Fibroblast of lung (primary cell): ENCODE measurements around the gene ANKMY1. TPM values are rescaled to one million over a fixed set of nuclear protein-coding genes. Genes with fewer than 3 reads are reported as not detected.

Source experiments
- DNase-seq, 2 donors: peaks; one replicate each; pipeline versions ENCODE4 v3.0.0 to v3.0.0-alpha.2; 2010; ENCODE audit warnings: low read depth in 2 of 2
- H2AFZ ChIP-seq: 2 replicates; pipeline ENCODE4 v1.5.1; 2012; ENCODE audit warnings: low read length, control low read depth, inconsistent platforms
- H3K27ac ChIP-seq: 2 replicates; pipeline ENCODE4 v1.5.1; 2011; ENCODE audit warnings: low read length, control low read depth; ENCODE audit not compliant: insufficient read depth
- H3K27me3 ChIP-seq: 2 replicates; pipeline ENCODE4 v1.5.1; 2011; ENCODE audit warnings: mild to moderate bottlenecking, low read length; ENCODE audit not compliant: control insufficient read depth, insufficient read depth
- H3K36me3 ChIP-seq: 2 replicates; pipeline ENCODE4 v1.5.1; 2011; ENCODE audit warnings: low read length; ENCODE audit not compliant: control insufficient read depth, insufficient read depth
- H3K4me1 ChIP-seq: 2 replicates; pipeline ENCODE4 v1.5.1; 2011; ENCODE audit warnings: low read length; ENCODE audit not compliant: control insufficient read depth, insufficient read depth; ENCODE audit errors: extremely low read depth
- H3K4me2 ChIP-seq: 2 replicates; pipeline ENCODE4 v1.5.1; 2011; ENCODE audit warnings: low read length, control low read depth; ENCODE audit not compliant: insufficient read depth; ENCODE audit errors: extremely low read depth
- H3K4me3 ChIP-seq, 4 experiments: fragments of 200-600 bp in 1 of 4; sonication (generic) in 1 of 4; replicated peaks in 1 of 4; 2 replicates each; pipeline ENCODE4 v1.5.1; 2011 to 2016; ENCODE audit warnings: low read length in 4 of 4, low read depth in 3 of 4, mild to moderate bottlenecking in 3 of 4, control low read depth in 2 of 4, inconsistent platforms in 1 of 4, mixed read lengths in 1 of 4; ENCODE audit not compliant: insufficient read depth in 1 of 4; ENCODE audit errors: control extremely low read depth in 1 of 4
- H3K79me2 ChIP-seq: 2 replicates; pipeline ENCODE4 v1.5.1; 2012; ENCODE audit warnings: mild to moderate bottlenecking, low read length, inconsistent platforms; ENCODE audit not compliant: control insufficient read depth, insufficient read depth
- H3K9ac ChIP-seq: 2 replicates; pipeline ENCODE4 v1.5.1; 2011; ENCODE audit warnings: mild to moderate bottlenecking, low read length, control low read depth; ENCODE audit not compliant: insufficient read depth
- H3K9me3 ChIP-seq: 2 replicates; pipeline ENCODE4 v1.5.1; 2012; ENCODE audit warnings: low read depth, low read length; ENCODE audit not compliant: control insufficient read depth, insufficient read depth
- H4K20me1 ChIP-seq: 2 replicates; pipeline ENCODE4 v1.5.1; 2011; ENCODE audit warnings: low read length; ENCODE audit not compliant: control insufficient read depth, insufficient read depth; ENCODE audit errors: extremely low read depth
- CTCF ChIP-seq, 2 donors: IDR thresholded peaks in 1 of 2; conservative IDR thresholded peaks in 1 of 2; 1 replicate in 1 of 2; 2 replicates in 1 of 2; pipeline ENCODE4 v1.5.1; 2011 to 2012; ENCODE audit warnings: low read length in 2 of 2, control low read depth in 1 of 2, inconsistent platforms in 1 of 2, low read depth in 1 of 2, mild to moderate bottlenecking in 1 of 2
- EZH2 ChIP-seq: IDR thresholded peaks from 2 replicates; pipeline ENCODE4 v1.5.1; 2012; ENCODE audit warnings: low read length, control low read depth, mild to moderate bottlenecking; ENCODE audit errors: missing control alignments
- polyA plus RNA-seq, 2 donors: library from polyadenylated mRNA; depleted of rRNA in 1 of 2; stranded (reverse) in 1 of 2; unstranded in 1 of 2; fragments of >200 nt; gene quantifications; 2 replicates each; pipeline ENCODE4 v1.2.1, GENCODE V29; 2011 to 2012; ENCODE audit warnings: missing spikeins in 1 of 2
- total RNA-seq: library from RNA; depleted of rRNA; stranded (reverse); fragments of >200 nt; gene quantifications from 2 replicates; pipeline ENCODE4 v1.2.1, GENCODE V29; 2014

Gene ANKMY1
- total and polyA plus RNA-seq, 2 donors (not counting 1 experiment from before 2014, with no cell fraction given), result 2.8 to 7.4 TPM

DNA sequence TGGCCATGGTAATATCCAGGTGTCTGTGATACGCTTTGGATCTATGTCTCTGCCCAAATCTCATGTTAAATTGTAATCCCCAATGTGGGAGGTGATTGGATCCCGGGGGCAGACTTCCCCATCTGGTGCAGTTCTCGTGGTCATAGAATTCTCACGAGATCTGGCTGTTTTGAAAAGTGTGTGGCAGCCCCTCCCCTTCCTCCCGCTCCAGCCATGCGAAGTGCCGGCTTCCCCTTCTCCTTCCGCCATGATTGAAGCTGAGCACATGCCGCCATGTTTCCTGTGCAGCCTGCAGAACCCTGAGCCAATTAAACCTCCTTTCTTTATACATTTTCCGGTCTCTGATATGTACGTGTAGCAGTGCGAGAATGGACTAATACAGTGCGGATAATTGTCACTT, 79.9 kb downstream of the ANKMY1 start:
- Histone ChIP-seq H3K27me3 (no peaks in the 10 kb centered on the region), H4K20me1 (no peaks in the 10 kb centered on the region), H3K9me3 (no peaks in the 10 kb centered on the region), H3K4me1 (no peaks in the 10 kb centered on the region), H3K36me3 (no peaks in the 10 kb centered on the region), H3K79me2 (no peaks in the 10 kb centered on the region), H2AFZ (no peak overlapping the region), H3K4me2 (no peak overlapping the region), H3K27ac (no peak overlapping the region), H3K9ac (no peak overlapping the region), H3K4me3 (no peak overlapping the region)
- no peak for TF ChIP-seq CTCF (conservative IDR thresholded peaks at IDR 0.05 in 1 of 2, IDR thresholded peaks at IDR 0.05 in 1 of 2; ENCODE audit: low read depth in 1 of 2, low read length in 2 of 2)
- TF ChIP-seq EZH2, result no peak
- DNase-seq, result no peak

DNA sequence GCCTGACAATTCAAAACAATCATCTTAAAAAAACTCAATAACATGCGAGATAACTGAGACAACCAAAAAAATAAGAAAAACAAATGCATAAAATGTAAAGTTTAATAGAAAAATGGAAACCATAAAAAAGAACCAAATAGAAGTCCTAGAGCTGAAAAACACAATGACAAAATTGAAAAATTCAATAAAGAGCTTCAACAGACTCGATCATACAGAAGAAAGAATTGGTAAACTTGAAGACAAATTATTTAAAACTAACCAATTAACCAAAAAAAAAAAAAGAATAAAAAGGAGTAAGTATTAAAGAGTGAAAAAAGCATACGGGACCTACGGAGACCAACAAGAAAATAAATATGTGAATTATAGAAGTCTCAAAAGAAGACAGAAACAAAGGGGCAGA, 84.6 kb downstream of the ANKMY1 start:
- Histone ChIP-seq H2AFZ (no peak overlapping the region), H3K4me2 (no peak overlapping the region), H3K4me1 (no peaks in the 10 kb centered on the region), H3K27ac (no peak overlapping the region), H3K36me3 (no peaks in the 10 kb centered on the region), H3K9ac (no peak overlapping the region), H4K20me1 (no peaks in the 10 kb centered on the region), H3K79me2 (no peaks in the 10 kb centered on the region), H3K4me3 (no peak overlapping the region), H3K9me3 (no peaks in the 10 kb centered on the region), H3K27me3 (no peaks in the 10 kb centered on the region)
- DNase-seq, result no peak
- TF ChIP-seq CTCF (conservative IDR thresholded peaks at IDR 0.05 in 1 of 2, IDR thresholded peaks at IDR 0.05 in 1 of 2; ENCODE audit: low read depth in 1 of 2, low read length in 2 of 2), result no peak
- TF ChIP-seq EZH2, result no peak

DNA sequence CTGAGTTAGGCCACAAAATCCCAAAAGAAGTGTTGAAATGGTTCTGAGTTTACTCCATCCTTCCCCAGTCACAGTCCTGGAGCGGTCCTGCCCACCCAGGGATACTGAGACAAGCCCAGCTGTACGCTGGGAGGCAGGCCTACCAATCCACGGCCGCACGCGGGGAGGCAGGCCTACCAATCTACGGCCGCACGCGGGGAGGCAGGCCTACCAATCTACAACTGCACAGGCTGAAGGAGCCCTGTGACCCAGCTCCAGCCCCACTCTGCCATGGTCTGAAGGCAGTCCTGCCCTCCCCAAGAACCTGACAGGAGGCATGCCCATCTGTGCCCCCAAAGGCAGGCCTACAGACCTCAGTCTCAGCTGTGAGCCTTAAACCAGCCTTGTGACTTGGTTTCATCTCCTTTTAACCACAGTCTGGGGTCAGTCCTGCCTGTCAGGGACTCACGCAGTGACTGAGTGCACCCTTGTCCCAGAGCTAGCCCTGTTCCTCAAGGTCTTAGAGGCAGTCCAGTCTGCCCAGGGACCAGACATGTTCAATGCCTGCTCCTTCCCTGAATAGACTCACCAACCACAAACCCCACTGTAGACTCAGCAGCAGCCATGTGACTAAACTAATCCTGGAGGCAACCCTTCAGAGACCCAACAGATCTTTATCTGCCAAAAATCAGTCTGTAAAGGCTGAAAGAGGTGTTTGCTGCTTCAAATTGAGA, 85.6 kb downstream of the ANKMY1 start:
- Histone ChIP-seq H3K27me3 (no peaks in the 10 kb centered on the region), H3K79me2 (no peaks in the 10 kb centered on the region), H3K4me1 (no peaks in the 10 kb centered on the region), H3K9ac (no peak overlapping the region), H2AFZ (no peak overlapping the region), H4K20me1 (no peaks in the 10 kb centered on the region), H3K36me3 (no peaks in the 10 kb centered on the region), H3K4me3 (no peak overlapping the region), H3K4me2 (no peak overlapping the region), H3K9me3 (no peaks in the 10 kb centered on the region), H3K27ac (no peak overlapping the region)
- DNase-seq, result no peak
- no peak for TF ChIP-seq EZH2
- no peak for TF ChIP-seq CTCF (conservative IDR thresholded peaks at IDR 0.05 in 1 of 2, IDR thresholded peaks at IDR 0.05 in 1 of 2; ENCODE audit: low read depth in 1 of 2, low read length in 2 of 2)
